GM19324 (cell line): ENCODE measurements around the gene CHIT1.
"Not testable (repeated sequence)": the region's sequence is repeated elsewhere in the genome, so short reads cannot be mapped to it uniquely, and the experiment has no call there.

Experiments
- ATAC-seq: cut with Tn5 transposase; IDR thresholded peaks from one replicate; pipeline ENCODE4 v1.9.1; 2021; ENCODE audit warnings: mild to moderate bottlenecking, moderate library complexity; ENCODE audit not compliant: unreplicated experiment, low FRiP score

CHIT1 gene

DNA sequence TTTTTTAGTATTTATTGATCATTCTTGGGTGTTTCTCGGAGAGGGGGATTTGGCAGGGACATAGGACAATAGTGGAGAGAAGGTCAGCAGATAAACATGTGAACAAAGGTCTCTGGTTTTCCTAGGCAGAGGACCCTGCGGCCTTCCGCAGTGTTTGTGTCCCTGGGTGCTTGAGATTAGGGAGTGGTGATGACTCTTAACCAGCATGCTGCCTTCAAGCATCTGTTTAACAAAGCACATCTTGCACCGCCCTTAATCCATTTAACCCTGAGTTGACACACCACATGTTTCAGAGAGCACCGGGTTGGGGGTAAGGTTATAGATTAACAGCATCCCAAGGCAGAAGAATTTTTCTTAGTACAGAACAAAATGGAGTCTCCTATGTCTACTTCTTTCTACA is 36.7 kb upstream of the CHIT1 start:
- not testable (repeated sequence) for ATAC-seq

DNA sequence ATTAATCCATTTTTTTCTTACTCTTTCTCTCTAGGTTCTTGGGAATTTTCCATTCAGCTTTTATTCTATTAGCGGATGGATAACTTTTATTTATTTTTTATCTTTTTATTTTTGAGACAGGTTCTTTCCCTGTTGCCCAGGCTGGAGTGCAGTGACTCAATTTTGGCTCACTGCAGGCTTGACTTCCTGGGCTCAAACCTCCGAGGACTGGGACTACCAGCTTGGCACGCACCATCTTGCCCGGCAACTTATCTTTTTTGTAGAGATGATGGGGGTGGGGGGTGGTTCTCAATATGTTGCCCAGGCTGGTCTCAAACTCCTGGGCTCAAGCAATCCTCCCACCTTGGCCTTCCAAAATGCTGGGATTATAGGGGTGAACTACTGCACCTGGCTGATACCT is 36.1 kb upstream of the CHIT1 start:
- ATAC-seq, result no peak

DNA sequence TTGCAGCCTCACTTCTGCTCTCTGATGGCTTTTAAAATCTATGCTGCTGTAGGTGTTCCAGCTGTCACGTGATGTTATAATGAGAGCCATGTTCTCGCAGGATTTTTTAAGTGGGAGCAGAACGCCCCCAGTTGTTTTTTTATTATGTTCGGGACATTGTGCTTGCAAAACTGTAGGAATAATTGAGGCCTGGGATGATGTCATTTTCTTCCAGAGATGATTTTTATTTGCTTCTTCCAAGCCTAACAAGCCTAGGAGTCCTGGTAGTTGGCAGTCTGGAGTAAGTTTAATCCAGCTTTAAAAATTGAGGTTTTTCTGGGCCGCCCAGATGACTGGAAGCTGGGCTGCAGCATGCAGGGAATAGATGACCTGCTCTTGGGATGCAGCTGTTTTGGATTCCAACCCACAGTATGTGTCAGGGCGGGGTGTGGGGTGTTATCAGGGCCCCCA is 34.6 kb upstream of the CHIT1 start:
- ATAC-seq, result no peak

DNA sequence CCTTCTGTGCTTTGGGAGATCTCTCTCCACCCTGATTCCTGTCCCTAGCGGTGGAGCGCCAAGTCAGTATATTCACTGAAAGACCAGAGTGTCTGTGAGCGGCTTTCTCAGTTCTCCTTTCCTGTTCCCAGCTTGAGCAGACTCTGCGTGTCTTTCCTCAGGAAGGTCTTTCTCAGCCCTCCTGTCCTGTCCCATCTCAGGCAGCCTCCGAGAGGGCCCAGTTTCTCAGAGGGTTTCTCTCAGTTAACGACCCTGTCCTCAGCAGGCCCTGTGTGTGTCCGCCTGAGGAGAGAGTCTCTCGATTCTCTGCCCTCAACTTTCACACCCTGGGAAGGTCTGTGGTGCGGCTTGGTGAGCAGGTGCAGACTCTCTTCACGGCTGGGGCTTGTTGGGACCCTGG is 34.0 kb upstream of the CHIT1 start:
- ATAC-seq, result no peak

DNA sequence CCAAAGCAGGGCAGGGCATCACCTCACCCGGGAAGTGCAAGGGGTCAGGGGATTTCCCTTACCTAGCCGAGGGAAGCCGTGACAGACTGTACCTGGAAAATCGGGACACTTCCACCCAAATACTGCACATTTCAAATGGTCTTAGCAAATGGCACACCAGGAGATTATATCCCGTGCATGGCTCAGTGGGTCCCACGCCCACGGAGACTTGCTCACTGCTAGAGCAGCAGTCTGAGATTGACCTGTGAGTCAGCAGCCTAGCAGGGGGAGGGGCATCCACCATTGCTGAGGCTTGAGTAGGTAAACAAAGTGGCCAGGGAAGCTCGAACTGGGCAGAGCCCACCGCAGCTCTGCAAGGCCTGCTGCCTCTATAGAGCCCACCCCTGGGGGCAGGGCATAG is 27.2 kb upstream of the CHIT1 start:
- ATAC-seq, result not testable (repeated sequence)

DNA sequence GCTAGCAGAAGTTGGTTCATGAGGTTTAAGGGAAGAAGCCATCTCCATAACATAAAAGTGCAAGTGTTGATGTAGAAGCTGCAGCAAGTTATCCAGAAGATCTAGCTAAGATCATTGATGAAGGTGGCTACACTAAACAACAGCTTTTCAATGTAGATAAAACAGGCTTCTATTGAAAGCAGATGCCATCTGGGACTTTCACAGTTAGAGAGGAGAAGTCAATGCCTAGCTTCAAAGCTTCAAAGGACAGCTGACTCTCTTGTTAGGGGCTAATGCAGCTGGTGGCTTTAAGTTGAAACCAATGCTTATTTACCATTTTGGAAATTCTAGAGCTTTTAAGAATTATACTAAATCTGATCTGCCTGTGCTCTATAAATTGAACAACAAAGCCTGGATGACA is 25.3 kb upstream of the CHIT1 start:
- ATAC-seq, result not testable (repeated sequence)

DNA sequence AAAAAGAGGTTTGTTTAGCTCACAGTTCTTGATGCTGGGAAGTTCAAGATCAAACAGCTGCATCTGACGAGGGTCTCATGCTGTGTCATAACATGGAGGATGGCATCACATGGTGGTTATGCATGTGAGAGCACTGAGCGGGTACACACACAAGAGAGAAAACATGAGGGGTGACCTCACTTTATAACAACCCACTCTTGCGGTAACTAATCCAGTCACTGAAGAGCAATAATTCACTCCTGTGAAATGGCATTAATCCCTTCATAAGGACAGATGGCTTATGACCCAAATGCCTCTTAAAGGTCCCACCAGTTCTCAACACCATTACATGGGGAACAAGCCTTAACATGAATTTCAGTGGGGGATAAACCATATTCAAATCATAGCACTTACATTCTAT is 23.2 kb upstream of the CHIT1 start:
- ATAC-seq, result no peak

DNA sequence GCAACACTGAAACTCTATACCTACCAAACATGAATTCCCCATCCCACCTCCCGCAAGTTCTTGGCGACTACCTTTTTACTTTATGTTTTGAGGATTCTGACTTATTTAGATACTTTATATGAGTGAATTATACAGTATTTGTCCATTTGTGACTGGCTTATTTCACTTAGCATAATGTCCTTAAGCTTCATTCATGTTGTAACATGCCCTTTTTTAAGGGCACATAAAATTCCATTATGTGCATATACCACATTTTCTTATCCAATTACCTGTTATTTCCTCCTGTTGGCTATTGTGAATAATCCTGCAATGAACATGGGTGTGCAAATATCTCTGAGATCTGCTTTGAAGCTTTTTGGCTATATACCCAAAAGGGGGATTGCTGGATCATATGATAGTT is 22.0 kb upstream of the CHIT1 start:
- no peak for ATAC-seq

DNA sequence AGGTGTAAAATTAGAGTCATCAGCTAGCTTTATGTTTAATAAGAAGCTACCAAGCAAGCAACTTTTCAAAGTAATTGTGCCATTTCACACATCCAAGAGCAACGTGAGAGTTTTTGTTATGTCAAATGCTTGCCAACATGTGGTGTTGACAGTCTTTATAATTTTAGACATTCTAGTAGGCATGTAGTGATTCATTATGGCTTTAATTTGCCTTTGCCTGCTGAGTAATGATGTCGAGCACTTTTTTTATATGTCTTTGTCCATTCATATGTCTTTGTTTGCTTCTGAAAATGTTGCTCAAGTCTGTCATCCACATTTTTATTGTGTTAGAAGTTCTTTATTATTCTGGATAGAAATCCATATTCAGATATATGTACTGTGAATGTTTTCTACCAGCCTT is 21.4 kb upstream of the CHIT1 start:
- no peak for ATAC-seq

DNA sequence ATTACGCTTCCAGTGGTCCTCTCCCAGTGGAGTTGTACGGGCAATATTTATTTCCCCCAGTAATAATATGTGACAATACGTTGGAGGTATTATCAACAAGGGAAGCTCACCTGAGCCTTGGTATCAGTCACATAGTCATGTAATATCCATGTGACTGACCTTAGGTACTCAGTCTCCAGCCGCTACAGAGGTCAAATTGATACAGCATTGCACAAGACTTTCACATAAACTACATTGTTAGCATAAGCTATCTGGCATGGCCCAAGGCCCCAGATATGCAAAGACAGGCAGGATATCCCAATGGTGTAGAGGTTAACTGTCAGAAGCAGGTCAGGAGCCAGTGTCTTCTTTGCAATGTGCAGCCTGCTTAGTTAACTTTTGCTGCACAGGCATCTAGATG is 15.3 kb upstream of the CHIT1 start:
- ATAC-seq, result no peak

DNA sequence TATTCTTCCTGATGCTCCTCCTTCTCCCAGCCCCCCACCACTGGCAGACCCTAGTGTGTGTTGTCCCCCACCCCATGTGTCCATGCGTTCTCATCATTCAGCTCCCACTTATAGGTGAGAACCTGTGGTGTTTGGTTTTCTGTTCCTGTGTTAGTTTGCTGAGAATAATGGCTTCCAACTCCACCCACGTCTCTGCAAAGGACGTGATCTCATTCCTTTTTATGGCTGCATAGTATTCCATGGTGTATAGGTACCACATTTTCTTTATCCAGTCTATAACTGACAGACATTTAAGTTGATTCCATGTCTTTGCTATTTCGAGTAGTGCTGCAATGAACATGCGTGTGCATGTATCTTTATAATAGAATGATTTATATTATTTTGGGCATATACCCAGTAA is 12.2 kb upstream of the CHIT1 start:
- ATAC-seq, result not testable (repeated sequence)

DNA sequence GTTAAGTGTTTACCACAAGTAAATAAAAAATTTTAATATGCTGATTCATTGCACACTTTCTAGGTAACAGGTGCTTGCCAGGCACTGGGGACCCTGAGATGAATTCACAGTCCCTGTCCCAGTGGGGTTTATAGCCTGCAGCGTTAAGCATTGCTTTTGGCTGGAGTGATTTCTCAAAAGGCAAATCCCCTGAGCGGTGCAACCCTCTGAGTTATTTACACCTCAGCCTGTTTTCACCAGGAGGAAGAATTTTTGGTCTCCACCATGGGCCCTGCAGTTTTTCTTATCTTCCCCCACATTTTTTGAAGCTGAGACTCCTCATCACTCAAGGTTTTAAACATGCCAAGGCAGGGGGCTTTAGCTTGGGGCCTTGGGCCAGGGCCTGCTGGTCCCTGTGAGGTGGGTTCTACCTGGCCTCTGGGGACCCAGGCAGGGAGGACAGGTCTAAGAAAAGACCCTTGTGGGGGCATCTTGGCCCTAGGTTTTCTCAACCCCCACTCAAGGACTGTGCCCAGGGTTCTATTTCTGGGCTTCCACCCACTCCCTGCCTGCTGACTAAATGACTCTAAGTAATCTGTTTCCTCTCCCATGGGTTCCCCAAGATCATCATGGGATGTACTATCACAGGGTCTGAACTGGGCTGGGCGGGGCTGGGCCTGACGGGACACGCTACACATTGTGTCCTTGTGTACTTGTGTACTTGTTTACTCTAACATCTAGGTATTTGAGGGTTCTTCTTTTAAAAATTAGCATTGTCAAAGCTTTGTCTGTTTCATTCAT is 10.2 kb upstream of the CHIT1 start:
- ATAC-seq, result no peak

DNA sequence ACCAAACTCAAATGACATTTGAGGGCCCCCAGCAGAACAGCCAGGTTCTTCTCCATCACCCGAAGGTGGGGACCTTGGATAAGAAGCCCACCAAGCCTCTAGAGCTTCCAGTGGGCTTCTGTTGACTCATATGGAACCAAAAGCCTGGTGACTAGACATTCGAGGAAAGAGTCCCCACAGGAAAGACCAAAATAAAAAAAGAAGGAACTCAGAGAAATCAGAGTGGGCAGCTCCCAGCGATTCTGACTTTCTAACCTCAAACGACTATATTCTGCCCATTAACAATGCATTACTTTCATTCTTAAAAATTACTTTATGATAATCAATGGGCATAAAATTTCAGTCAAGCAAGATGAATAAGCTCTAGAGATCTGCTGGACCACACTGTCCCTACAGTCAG is 9.6 kb upstream of the CHIT1 start:
- ATAC-seq, result no peak

DNA sequence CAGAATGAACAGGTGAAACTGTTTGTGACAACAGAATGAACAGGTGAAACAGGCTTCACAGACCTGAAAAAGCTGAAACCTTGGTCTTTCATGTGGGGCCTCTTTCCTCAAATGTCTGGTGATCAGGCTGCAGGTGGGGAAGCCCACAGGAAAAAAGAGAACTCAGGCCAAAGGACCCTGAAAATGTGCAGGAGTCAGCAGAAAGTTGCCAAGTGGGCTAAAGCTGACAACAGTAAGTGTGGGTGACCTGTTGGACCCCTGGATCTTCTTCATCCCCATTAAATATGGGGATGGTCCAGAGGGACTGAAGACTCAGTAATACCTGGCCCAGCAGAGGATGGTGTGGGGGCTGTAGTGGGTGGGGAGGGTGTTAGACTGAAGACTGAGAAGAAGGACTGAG is 9.1 kb upstream of the CHIT1 start:
- ATAC-seq, result no peak

DNA sequence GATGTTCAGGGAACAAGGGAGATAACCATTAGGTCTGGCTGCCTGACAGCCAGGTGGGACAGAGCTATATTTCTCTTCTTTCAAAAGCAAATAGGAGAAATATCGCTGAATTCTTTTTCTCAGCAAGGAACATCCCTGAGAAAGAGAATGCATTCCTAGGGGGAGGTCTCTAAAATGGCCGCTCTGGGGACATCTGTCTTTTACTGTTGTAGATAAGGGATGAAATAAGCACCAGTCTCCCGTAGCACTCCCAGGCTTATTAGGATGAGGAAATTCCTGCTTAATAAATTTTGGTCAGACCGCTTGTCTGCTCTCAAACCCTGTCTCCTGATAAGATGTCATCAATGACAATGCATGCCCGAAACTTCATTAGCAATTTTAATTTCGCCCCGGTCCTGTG is 5.4 kb upstream of the CHIT1 start:
- not testable (repeated sequence) for ATAC-seq

DNA sequence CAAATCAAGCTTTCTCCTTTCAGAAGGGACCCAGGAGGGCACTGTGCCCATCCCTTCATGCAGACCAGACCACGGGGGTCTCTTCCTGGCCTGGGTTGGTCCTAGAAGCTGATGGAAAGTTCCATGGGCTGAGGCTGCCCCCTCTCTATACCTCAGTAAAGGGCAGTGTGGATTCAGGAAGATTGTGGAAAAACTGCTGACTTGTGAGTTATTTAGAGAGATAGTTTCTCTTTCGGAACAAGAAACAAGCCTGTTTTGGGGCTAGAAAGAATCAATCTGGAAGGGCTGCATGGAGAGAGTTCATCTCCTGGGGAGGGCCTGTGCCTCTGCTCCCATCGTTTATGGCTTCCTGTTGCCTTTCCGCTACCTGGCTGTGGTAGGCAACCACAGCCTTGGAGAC is 803 bp downstream of the CHIT1 start:
- no peak for ATAC-seq

DNA sequence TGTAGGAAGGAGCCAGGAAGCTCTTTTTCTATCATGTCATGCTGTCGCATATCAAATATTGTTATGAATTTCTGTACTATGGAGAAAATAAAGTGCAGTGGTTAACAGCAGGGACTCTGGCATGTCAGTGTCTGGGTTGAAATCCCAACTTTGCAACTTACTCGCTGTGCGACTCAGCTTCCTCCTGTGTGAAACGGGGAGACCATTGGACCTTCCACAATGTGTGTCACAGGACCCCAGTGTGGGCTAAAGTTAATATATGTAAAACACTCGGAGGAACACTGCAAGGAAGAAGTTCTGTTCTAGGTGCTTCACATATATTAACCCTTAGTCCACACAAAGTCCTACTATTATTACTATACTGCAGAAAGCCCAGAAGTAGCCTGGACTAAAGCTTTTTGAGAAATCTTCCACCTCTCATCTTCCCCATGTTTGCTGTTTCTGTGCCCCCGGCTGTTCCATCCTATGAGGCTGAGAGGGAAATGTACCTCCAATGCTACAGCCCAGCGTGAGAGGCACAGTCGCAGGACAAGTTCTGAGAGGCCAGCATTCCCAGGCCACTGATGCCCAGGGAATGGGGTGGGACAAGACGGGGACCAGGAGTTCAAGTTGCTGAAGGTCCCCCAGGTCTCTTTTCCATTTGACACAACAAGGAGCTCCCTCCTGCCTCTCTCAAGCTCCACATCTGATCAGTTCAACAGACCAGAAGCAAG is 1.9 kb downstream of the CHIT1 start:
- no peak for ATAC-seq

DNA sequence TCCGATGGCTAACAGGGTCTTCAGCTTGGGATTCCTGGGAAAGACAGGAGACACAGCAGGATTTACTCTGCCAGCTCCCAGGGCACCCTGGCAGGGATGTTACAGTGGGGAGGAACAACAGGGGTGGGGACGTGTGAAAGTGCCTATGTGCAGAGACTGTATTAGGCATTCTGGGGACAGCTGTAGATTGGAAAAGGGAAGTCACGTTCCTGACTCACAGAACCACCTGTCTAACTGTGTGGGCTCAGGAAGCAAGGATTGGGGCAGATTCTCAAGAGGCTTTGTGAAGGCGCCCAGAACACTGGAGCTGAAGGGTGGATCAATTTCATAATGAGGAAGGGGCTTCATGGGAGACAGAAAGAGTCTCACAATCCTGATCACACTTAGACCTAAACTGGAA is 4.4 kb downstream of the CHIT1 start:
- ATAC-seq, result no peak

DNA sequence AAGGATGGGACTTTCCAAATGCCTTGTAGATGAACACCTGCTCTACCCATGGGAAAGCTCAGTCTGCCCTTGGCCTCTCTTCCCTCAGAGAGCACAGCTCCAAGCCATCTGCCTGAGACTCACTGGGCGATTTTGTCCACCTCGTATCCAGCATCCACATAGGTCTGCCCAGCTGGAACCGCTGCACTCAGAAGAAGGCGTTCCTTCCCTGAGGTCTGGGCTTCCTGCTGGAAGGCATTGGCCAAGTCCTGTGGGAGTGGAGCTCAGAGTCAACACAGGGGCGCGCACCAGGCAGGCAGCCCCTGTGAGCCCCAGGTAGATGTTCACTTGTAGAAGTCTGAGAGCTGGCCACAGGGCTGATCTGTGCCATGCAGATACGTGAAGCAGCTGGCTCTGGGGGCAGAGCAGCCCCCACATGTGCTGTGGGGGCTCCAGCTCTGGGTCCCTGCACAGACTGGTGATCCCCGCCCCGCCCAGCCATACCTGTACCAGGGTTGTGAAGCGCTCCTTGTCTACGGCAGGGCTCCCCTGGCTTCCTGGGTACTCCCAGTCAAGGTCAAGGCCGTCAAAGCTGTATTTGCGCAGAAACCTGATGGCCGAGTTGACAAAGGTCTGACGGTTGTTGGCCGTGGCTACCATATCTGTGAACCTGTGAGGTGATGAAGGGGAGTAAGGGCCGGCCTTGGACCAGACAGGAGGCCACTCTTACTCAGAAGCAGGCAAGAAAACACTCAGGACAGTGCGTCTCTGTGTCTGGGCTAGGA is 6.3 kb downstream of the CHIT1 start:
- no peak for ATAC-seq

DNA sequence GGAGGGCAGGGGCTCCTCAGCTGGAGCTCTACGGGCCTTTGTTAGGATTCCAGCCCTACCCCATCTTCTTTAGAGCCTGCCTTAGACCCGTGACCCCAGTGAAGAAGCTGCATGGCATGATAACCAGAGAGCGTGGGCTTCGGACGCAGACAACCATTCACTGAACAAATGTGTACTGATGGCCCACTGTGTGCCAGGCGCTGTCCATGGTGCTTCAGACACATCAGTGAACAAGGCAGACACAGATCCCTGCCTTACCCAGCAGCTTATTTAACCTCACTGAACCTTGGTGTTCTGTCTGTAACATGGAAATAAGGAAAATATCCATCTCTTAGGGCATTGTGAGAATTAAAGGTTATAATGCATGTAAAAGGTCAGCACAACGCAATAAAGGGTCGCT is 9.5 kb downstream of the CHIT1 start:
- ATAC-seq, result no peak

DNA sequence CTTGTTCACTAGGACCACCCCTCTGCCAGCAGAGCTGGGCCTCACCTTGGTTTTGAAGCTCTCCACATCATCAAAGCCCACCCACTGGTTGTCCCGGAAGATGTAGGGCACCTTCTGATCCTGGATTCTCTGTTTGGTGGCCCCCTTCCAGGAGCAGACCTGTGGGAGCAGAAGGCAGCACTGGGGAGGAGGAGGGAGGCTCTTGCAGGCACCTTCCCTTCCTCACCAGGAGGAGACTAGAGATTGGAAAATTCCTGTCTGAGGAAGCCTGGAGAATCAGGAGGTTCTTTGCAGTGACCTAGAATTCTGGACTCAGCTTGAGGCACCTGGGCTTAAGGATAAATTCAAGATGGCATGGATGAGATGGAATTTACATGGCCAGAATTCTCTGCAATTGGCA is 10.3 kb downstream of the CHIT1 start:
- ATAC-seq, result no peak
